ENCODE data around the gene HBE1. TPM values are rescaled to one million over a fixed set of nuclear protein-coding genes. Genes with fewer than 3 reads are reported as not detected.

Gene HBE1
- total and polyA plus RNA-seq, 2 donors (not counting 1 experiment from before 2014, with no cell fraction given), result not detected

DNA sequence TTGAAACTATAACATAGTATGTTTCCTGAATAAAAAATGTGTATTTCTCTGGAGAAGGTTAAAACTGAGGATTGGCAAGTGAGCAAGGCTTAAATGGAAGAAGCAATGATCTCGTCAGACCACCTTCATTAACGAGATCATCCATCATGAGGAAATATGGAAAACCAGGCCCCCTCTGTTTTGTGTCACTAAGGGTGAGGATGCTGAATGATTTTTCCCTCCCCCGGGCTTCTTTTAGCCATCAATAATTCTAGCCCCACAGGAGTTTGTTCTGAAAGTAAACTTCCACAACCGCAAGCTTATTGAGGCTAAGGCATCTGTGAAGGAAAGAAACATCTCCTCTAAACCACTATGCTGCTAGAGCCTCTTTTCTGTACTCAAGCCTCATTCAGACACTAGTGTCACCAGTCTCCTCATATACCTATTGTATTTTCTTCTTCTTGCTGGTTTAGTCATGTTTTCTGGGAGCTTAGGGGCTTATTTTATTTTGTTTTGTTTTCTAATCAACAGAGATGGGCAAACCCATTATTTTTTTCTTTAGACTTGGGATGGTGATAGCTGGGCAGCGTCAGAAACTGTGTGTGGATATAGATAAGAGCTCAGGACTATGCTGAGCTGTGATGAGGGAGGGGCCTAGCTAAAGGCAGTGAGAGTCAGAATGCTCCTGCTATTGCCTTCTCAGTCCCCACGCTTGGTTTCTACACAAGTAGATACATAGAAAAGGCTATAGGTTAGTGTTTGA lies 5.8 kb upstream of the HBE1 start:
- no peak overlapping the region for H3K4me3 Mint-ChIP-seq
- H3K27me3 Mint-ChIP-seq, result no peaks in the 10 kb centered on the region
- Histone ChIP-seq H3K79me2 (ENCODE audit: control insufficient read depth, insufficient read depth, low read length) (no peaks in the 10 kb centered on the region), H3K9ac (ENCODE audit: low read length) (no peak overlapping the region), H2AFZ (ENCODE audit: insufficient read depth, low read depth, low read length, poor library complexity, severe bottlenecking) (no peak overlapping the region), H3K27me3 (replicated peaks in 1 of 4; ENCODE audit: control extremely low read depth in 1 of 4, control insufficient read depth in 3 of 4, insufficient read depth in 4 of 4, low read length in 3 of 4) (peaks cover 0 to 2% (median 0%) of the 10 kb centered on the region in 4 experiments), H3K4me2 (replicated peaks; ENCODE audit: low read depth, low read length, poor library complexity, severe bottlenecking) (no peak overlapping the region), H3K4me1 (ENCODE audit: control insufficient read depth in 2 of 2, insufficient read depth in 2 of 2, low read length in 2 of 2) (no peaks in the 10 kb centered on the region), H3K27ac (ENCODE audit: low read length in 2 of 2) (no peak overlapping the region), H3K36me3 (replicated peaks in 1 of 2; ENCODE audit: control extremely low read depth in 1 of 2, control insufficient read depth in 1 of 2, extremely low read depth in 1 of 2, insufficient read depth in 2 of 2, low read length in 1 of 2) (no peaks in the 10 kb centered on the region), H3K9me3 (ENCODE audit: control extremely low read depth in 1 of 3, control insufficient read depth in 2 of 3, insufficient read depth in 1 of 3, low read length in 2 of 3) (no peaks in the 10 kb centered on the region), H4K20me1 (ENCODE audit: control insufficient read depth, insufficient read depth, low read length, poor library complexity, severe bottlenecking) (no peaks in the 10 kb centered on the region), H3K4me3 (ENCODE audit: control extremely low read depth in 1 of 5, extremely low read depth in 1 of 5, insufficient read depth in 1 of 5, low read depth in 2 of 5, low read length in 4 of 5) (no peak overlapping the region)
- intact Hi-C loops (cut with micrococcal nuclease), result no loop called here
- H3K9me3 Mint-ChIP-seq (ENCODE audit: insufficient read depth), result no peaks in the 10 kb centered on the region
- ChIA-PET POLR2A (no interaction called here), CTCF (no interaction called here)
- ATAC-seq (ENCODE audit: low read depth) (no peak), DNase-seq (no peak)
- H3K27ac Mint-ChIP-seq, result no peak overlapping the region
- no peaks in the 10 kb centered on the region for H3K4me1 Mint-ChIP-seq
- 83% methylated on average over 3 of the region's 6 CpGs for WGBS (ENCODE audit: insufficient coverage)
- TF ChIP-seq, protein P1, sequence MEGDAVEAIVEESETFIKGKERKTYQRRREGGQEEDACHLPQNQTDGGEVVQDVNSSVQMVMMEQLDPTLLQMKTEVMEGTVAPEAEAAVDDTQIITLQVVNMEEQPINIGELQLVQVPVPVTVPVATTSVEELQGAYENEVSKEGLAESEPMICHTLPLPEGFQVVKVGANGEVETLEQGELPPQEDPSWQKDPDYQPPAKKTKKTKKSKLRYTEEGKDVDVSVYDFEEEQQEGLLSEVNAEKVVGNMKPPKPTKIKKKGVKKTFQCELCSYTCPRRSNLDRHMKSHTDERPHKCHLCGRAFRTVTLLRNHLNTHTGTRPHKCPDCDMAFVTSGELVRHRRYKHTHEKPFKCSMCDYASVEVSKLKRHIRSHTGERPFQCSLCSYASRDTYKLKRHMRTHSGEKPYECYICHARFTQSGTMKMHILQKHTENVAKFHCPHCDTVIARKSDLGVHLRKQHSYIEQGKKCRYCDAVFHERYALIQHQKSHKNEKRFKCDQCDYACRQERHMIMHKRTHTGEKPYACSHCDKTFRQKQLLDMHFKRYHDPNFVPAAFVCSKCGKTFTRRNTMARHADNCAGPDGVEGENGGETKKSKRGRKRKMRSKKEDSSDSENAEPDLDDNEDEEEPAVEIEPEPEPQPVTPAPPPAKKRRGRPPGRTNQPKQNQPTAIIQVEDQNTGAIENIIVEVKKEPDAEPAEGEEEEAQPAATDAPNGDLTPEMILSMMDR (IDR thresholded peaks at IDR 0.05), result no peak
- no peak for TF ChIP-seq EZH2 (IDR thresholded peaks at IDR 0.05; ENCODE audit: borderline replicate concordance, insufficient read depth, low read depth, low read length, poor library complexity, severe bottlenecking)

DNA sequence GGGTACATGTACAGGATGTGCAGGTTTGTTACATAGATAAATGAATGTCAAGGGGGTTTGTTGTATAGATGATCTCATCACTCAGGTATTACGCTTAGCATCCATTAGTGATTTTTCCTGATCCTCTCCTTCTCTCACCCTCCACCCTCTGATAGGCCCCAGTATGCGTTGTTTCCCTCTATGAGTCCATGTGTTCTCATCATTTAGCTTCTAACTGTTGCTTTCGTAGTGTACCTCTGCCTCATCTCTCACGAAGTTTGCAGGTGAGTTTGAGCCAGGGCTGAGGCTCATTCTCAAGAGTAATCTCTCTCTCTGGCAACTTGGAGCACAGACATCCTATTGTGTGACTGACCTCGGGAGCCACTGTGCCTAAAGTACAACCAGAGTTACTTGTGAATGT lies 4.7 kb upstream of the HBE1 start:
- WGBS (ENCODE audit: insufficient coverage), result 97% methylated on average over 3 of the region's 5 CpGs
- no peak for ATAC-seq (ENCODE audit: low read depth)
- no peak overlapping the region for H3K27ac ChIP-seq (ENCODE audit: low read length in 2 of 2)
- no peak for DNase-seq
- H3K9me3 Mint-ChIP-seq (ENCODE audit: insufficient read depth), result no peaks in the 10 kb centered on the region
- CTCF ChIA-PET, result no interaction called here
- no peaks in the 10 kb centered on the region for H3K9me3 ChIP-seq (ENCODE audit: control extremely low read depth in 1 of 3, control insufficient read depth in 2 of 3, insufficient read depth in 1 of 3, low read length in 2 of 3)
- H4K20me1 ChIP-seq (ENCODE audit: control insufficient read depth, insufficient read depth, low read length, poor library complexity, severe bottlenecking), result no peaks in the 10 kb centered on the region
- H3K9ac ChIP-seq (ENCODE audit: low read length), result no peak overlapping the region
- no peaks in the 10 kb centered on the region for H3K4me1 ChIP-seq (ENCODE audit: control insufficient read depth in 2 of 2, insufficient read depth in 2 of 2, low read length in 2 of 2)
- no peak overlapping the region for H3K4me3 ChIP-seq (ENCODE audit: control extremely low read depth in 1 of 5, extremely low read depth in 1 of 5, insufficient read depth in 1 of 5, low read depth in 2 of 5, low read length in 4 of 5)
- H3K27me3 Mint-ChIP-seq, result no peaks in the 10 kb centered on the region
- no peak overlapping the region for H2AFZ ChIP-seq (ENCODE audit: insufficient read depth, low read depth, low read length, poor library complexity, severe bottlenecking)
- H3K4me2 ChIP-seq (replicated peaks; ENCODE audit: low read depth, low read length, poor library complexity, severe bottlenecking), result no peak overlapping the region
- no peak for TF ChIP-seq EZH2 (IDR thresholded peaks at IDR 0.05; ENCODE audit: borderline replicate concordance, insufficient read depth, low read depth, low read length, poor library complexity, severe bottlenecking)
- TF ChIP-seq, protein P1 (IDR thresholded peaks at IDR 0.05), result no peak
- intact Hi-C loops (cut with micrococcal nuclease), result no loop called here
- no peaks in the 10 kb centered on the region for H3K79me2 ChIP-seq (ENCODE audit: control insufficient read depth, insufficient read depth, low read length)
- H3K27me3 ChIP-seq (replicated peaks in 1 of 4; ENCODE audit: control extremely low read depth in 1 of 4, control insufficient read depth in 3 of 4, insufficient read depth in 4 of 4, low read length in 3 of 4), result peaks cover 0 to 2% (median 0%) of the 10 kb centered on the region in 4 experiments
- H3K4me3 Mint-ChIP-seq, result no peak overlapping the region
- no peaks in the 10 kb centered on the region for H3K4me1 Mint-ChIP-seq
- no peaks in the 10 kb centered on the region for H3K36me3 ChIP-seq (replicated peaks in 1 of 2; ENCODE audit: control extremely low read depth in 1 of 2, control insufficient read depth in 1 of 2, extremely low read depth in 1 of 2, insufficient read depth in 2 of 2, low read length in 1 of 2)
- no peak overlapping the region for H3K27ac Mint-ChIP-seq
- POLR2A ChIA-PET, result no interaction called here

All from B cell (primary cell).